Right kidney (tissue), 1 donor: ENCODE measurements around the gene BCL2L11.

Experiments used
- DNase-seq: peaks from one replicate; pipeline ENCODE4 v3.0.0-alpha.2; 2016

Gene BCL2L11

DNA sequence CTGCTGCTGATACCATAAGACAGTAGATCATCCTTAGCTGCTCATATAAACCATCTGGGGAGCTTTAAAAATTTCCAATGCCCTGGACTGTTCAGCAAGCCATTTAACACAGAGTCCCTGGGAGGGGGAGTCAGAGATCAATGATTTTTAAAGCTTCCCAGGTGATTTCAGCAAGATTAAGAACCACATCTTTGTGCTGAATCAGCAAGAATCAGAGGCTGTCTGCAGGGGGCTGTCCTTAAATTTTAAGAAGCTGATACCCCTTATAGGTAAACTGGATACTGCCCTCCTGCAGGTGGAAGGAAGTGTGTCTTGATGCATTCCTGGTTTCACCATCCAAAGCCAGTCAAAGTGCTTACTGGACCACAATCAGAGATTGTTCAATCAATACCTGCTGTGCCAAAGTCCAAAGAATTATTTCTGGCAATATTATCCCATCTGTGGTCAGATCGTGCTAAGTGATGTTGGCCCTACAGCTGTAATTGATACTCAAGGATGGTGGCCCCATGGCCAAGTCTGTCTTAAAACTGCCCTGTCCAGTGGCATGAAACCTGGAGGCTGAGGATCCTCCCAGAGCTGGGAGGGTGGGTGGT lies 72.2 kb downstream of the BCL2L11 start:
- DNase-seq = no peak

DNA sequence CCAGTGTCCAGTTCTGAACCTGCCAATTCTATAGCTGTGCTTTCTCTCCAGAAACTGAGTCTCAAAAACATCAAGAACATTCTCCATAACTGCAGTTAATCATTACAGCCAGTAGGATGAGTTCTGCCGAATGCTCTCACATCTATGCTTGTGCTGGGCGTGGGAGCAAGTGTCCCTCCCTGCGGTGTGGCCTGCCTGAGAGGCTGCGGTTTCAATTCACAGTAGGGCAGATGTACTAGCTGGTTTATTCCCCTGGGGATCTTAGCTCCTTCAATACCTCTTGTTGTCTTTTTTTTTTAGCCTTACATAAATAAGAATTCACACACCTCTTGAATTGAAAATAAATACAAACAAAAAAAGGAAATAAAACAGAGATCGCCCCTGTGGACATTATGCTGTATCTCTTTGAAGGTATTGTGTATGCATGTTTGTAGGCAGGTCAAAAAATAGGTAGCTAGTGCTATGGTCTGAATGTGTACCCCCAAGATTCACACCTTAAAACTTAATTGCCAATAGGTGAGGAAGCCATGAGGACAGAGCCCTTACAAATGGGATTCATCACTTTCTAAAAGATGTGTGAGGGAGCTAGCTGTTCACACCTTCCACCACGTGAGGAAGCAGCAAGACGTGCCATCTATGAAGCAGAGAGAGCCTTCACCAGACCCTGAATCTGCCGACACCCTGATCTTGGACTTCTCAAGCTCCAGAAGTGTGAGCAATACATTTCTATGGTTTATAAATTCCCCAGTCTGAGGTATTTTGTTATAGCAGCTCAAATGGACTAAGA lies 74.3 kb downstream of the BCL2L11 start:
- DNase-seq = no peak

GRCh38 chr2:111196435-111196834 lies 75.7 kb downstream of the BCL2L11 start:
- no peak for DNase-seq

- DNase-seq = no peak
Measured at GRCh38 chr2:111198701-111199100, 78.0 kb downstream of the BCL2L11 start.

DNA sequence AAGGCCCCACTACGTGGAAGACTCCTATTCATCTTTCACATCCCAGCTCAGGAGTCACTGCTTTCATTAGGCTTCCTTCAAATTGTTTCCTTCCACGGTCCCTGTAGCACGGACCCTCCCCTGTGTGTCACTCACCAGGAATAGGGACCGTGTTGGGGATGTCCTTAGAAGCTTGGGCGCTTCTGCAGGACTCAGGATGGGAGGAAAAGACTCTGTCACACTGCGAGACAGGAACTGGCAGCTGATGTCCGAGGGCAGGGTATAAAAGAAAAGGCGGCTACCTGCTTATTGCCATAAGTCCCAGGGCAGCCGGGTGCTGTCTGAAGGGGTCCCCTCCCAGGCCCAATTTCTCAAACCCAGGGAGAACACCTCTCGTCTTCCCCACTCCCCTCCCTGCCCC lies 79.1 kb downstream of the BCL2L11 start:
- DNase-seq = no peak

DNA sequence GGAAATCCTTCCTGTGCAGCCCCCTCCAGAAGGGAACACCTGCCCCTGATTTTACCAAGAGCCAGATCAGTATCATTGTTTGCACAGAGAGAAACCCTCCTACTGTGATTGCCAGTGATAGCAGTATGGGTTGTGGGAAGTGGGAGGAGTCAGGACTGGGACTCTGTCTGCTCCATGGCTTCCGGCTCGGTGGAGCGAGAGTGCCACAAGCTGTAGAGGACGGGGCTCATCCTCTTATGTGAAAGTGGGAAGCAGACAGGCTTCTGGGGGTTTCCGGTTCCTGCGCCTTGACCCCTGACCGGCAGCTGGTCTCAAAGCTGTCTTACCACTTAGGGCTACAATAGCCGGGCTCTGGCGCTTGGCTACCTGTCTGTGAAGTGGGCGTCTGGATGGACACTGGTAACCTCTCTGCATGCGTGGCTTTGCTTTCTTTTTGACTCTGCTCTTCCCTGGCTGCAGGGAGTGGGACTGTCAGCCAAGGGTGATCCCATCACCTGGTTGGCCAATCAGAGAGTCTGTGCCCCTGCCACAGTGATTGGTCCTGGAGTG lies 79.7 kb downstream of the BCL2L11 start:
- no peak for DNase-seq

- DNase-seq = no peak
Measured at GRCh38 chr2:111201214-111201613, 80.5 kb downstream of the BCL2L11 start.

GRCh38 chr2:111202266-111203040 lies 81.7 kb downstream of the BCL2L11 start:
- DNase-seq = no peak

DNA sequence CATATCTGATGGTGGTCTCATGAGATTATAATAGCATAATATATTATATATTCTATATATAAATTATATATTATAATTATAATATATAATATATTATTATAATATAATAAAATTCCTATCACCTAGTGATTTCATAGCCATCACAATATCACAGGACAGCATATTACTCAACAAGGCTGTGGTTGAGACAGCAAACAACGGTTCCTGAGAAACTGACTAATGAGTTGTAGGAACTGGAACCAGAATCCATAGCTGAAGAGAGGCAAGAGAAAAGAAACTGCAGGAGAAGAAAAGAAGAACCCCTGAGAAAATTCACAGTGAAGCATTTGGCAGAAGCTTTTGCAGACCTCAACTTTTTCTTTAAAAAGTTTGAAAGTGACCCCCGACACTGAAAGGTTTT lies 84.0 kb downstream of the BCL2L11 start:
- no peak for DNase-seq

DNA sequence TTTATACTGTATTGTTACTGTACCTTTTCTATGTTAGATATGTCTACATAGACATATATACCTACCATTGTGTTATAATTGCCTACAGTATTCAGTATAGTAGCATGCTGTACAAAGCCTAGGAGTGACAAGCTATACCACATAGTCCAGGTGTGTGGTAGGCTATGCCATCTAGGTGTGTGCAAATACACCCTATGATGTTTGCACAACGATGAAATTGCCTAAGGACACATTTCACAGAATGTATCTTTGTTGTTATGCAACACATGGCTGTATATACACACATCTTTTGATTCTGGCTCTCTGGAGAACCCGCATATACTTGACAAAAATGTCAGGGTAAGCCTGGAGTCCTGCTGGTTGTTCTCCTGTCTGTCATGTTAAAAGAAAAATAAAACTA lies 85.1 kb downstream of the BCL2L11 start:
- no peak for DNase-seq

GRCh38 chr2:111207851-111208250 lies 87.1 kb downstream of the BCL2L11 start:
- DNase-seq = no peak

DNA sequence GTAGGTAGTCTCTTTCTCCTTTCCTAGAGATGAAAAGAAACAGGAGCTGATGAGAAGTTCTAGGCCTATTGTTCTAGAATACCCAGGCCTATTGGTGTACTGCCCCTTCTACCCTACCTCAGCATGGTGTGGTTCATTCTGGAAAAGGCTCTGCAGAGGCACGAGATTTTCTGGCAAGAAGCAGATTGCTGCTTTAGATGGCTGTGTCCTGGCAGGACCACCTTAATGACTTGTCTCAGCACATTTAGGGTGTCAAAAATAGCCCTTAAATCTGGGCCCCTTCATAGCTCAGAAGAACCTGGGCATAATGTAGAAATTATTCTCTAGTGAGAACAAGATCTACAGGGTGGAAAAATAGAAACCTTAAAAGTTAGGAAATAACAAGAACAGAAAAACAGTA lies 87.9 kb downstream of the BCL2L11 start:
- DNase-seq = no peak

DNA sequence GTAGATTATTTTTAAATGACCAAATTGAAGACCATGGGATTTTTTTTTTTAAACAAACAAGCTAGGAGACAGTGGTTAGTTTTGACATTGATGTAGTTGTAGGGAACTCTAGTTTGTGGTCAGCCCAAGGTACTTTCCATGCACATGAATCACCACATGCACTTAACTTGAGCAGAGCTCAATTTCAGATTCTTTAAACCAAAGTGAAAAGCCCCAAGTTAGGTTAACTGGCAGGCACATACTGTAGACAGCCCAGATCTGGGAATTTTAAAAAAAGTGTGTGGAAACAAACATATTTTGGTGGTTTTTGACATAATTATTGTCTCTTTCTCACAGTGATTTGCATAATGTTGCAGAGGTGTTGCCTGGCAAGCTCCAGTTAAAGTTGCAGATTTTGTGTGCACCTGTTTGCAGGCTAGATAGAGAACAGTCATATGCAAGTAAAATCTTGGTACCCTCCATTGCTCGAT lies 88.4 kb downstream of the BCL2L11 start:
- DNase-seq = no peak

GRCh38 chr2:111210036-111210435 lies 89.3 kb downstream of the BCL2L11 start:
- no peak for DNase-seq

- DNase-seq = no peak
Measured at GRCh38 chr2:111213877-111214276, 93.2 kb downstream of the BCL2L11 start.

GRCh38 chr2:111216811-111217652 lies 96.3 kb downstream of the BCL2L11 start:
- no peak for DNase-seq
